ENCODE data around the gene PBOV1.

Gene PBOV1

GRCh38 chr6:138257638-138258040 lies 39.3 kb upstream of the PBOV1 start:
- H3K27ac ChIP-seq = peak overlapping the region; percentile 95
- no peak for TF ChIP-seq CTCF (conservative IDR thresholded peaks at IDR 0.05)

- peak overlapping the region; percentile 95 for H3K27ac ChIP-seq
These were observed 37.2 kb upstream of the PBOV1 start for GRCh38 chr6:138255443-138255842.

GRCh38 chr6:138253731-138254130 lies 35.4 kb upstream of the PBOV1 start:
- no peak for TF ChIP-seq CTCF (conservative IDR thresholded peaks at IDR 0.05)
- peak overlapping the region; percentile 95; the same call in 1 of the 2 replicates for H3K27ac ChIP-seq

More at GRCh38 chr6:138255443-138255842, 37.2 kb upstream of the PBOV1 start:
- no peak for TF ChIP-seq CTCF (conservative IDR thresholded peaks at IDR 0.05)

- peak overlapping the region; percentile 14; the same call in 1 of the 2 replicates for H3K27ac ChIP-seq
- no peak for TF ChIP-seq CTCF (conservative IDR thresholded peaks at IDR 0.05)
These were observed 32.4 kb upstream of the PBOV1 start for GRCh38 chr6:138250513-138251247.

GRCh38 chr6:138250053-138250452 lies 31.8 kb upstream of the PBOV1 start:
- no peak for TF ChIP-seq CTCF (conservative IDR thresholded peaks at IDR 0.05)
- H3K27ac ChIP-seq = peak overlapping the region; percentile 14; the same call in 1 of the 2 replicates

GRCh38 chr6:138248878-138249277 lies 30.6 kb upstream of the PBOV1 start:
- peak overlapping the region; percentile 23; the same call in 1 of the 2 replicates for H3K27ac ChIP-seq
- TF ChIP-seq CTCF (conservative IDR thresholded peaks at IDR 0.05) = no peak

- H3K27ac ChIP-seq = peak overlapping the region; percentile 23; the same call in 1 of the 2 replicates
- TF ChIP-seq CTCF (conservative IDR thresholded peaks at IDR 0.05) = no peak
These were observed 29.7 kb upstream of the PBOV1 start for GRCh38 chr6:138248011-138248410.

Measured in VCaP (cell line).